Effector memory CD4-positive, alpha-beta T cell (primary cell): ENCODE measurements around the gene PCYT1A.

ENCODE experiments used
- DNase-seq, 3 donors: peaks; one replicate each; pipeline ENCODE4 v3.0.0-alpha.2; 2020
- H3K27ac ChIP-seq: 2 replicates; pipeline ENCODE4 v1.7.0; 2013; ENCODE audit warnings: mild to moderate bottlenecking, low read length, moderate library complexity; ENCODE audit not compliant: insufficient read depth, poor library complexity, severe bottlenecking
- H3K27me3 ChIP-seq: replicated peaks from 2 replicates; pipeline ENCODE4 v1.7.0; 2013; ENCODE audit warnings: mild to moderate bottlenecking, low read length; ENCODE audit not compliant: insufficient read depth, control insufficient read depth, poor library complexity, severe bottlenecking
- H3K36me3 ChIP-seq: 2 replicates; pipeline ENCODE4 v1.7.0; 2013; ENCODE audit warnings: mild to moderate bottlenecking, low read length, moderate library complexity; ENCODE audit not compliant: control insufficient read depth, insufficient read depth
- H3K4me1 ChIP-seq: 2 replicates; pipeline ENCODE4 v1.7.0; 2013; ENCODE audit warnings: low read length, mild to moderate bottlenecking; ENCODE audit not compliant: control insufficient read depth, insufficient read depth, poor library complexity, severe bottlenecking
- H3K4me3 ChIP-seq: 2 replicates; pipeline ENCODE4 v1.7.0; 2013; ENCODE audit warnings: low read length, low read depth, mild to moderate bottlenecking; ENCODE audit not compliant: insufficient read depth, poor library complexity, severe bottlenecking
- H3K9me3 ChIP-seq: 2 replicates; pipeline ENCODE4 v1.7.0; 2013; ENCODE audit warnings: mild to moderate bottlenecking, low read length, moderate library complexity; ENCODE audit not compliant: control insufficient read depth

PCYT1A gene

GRCh38 chr3:196181127-196181546, 106.4 kb downstream of the PCYT1A start:
- H3K36me3 ChIP-seq: no peaks in the 10 kb centered on the region
- H3K4me3 ChIP-seq: no peak overlapping the region
- H3K4me1 ChIP-seq: peaks cover 36% of the 10 kb centered on the region
- no peak for DNase-seq
- H3K27ac ChIP-seq: peak overlapping the region; percentile 78
- H3K27me3 ChIP-seq: no peaks in the 10 kb centered on the region
- H3K9me3 ChIP-seq: no peaks in the 10 kb centered on the region

DNA sequence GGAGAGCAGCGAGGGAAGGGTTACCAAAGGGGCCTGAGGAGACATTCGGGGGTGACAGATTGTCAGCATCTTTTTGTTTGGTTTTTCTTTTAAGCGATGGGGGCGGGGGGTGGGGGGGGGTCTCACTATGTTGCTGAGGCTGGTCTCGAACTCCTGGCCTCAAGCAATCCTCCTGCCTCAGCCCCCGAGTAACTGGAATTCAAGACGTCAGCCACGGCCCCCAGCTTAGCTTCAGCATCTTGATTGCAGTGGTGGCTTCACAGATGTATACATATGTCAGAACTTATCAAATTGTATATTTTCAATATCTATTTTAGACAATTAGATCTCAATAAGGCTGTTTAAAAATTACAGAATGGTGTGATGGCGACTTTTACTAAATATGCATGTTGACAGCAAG, 107.2 kb downstream of the PCYT1A start:
- Histone ChIP-seq H3K4me1 (peaks cover 36% of the 10 kb centered on the region), H3K4me3 (peak overlapping the region; percentile 23), H3K27me3 (no peaks in the 10 kb centered on the region), H3K36me3 (no peaks in the 10 kb centered on the region), H3K27ac (peak overlapping the region; percentile 78), H3K9me3 (no peaks in the 10 kb centered on the region)
- DNase-seq: no peak
